H1 (cell line): Measurements from ENCODE around the gene MRAP. TPM values are rescaled to one million over a fixed set of nuclear protein-coding genes. Genes with fewer than 3 reads are reported as not detected.

ENCODE experiments used
- EP300 ChIP-seq, 2 experiments: IDR thresholded peaks; 1 replicate in 1 of 2; 2 replicates in 1 of 2; pipeline ENCODE4 v1.6.1; 2011 to 2012; ENCODE audit warnings: low read depth in 2 of 2, low read length in 2 of 2, mild to moderate bottlenecking in 2 of 2, borderline replicate concordance in 1 of 2, inconsistent platforms in 1 of 2, moderate library complexity in 1 of 2
- polyA plus RNA-seq, 7 experiments: library from polyadenylated mRNA; depleted of rRNA in 3 of 7; stranded (reverse) in 5 of 7; unstranded in 2 of 7; fragments of >200 nt in 5 of 7; fragments of 200-250 nt in 2 of 7; gene quantifications; 1 replicate in 5 of 7; 2 replicates in 1 of 7; 4 replicates in 1 of 7; pipeline versions ENCODE4 v1.2.1 to v1.2.3, GENCODE V29; 2011 to 2013; ENCODE audit warnings: missing spikeins in 2 of 7, mixed read lengths in 2 of 7
- total RNA-seq: library from RNA; stranded (reverse); fragmentation: NEBNext Ultra II Directional; extraction: Animal tissue kit (Norgen Biotek cat#: 25700); gene quantifications from 2 replicates; pipeline ENCODE4 v1.2.1, GENCODE V29; 2021

Gene MRAP
- total and polyA plus RNA-seq, 2 of the 8 experiments (the other 6 are each of a cell fraction or from before 2014, with no cell fraction given): not detected

DNA sequence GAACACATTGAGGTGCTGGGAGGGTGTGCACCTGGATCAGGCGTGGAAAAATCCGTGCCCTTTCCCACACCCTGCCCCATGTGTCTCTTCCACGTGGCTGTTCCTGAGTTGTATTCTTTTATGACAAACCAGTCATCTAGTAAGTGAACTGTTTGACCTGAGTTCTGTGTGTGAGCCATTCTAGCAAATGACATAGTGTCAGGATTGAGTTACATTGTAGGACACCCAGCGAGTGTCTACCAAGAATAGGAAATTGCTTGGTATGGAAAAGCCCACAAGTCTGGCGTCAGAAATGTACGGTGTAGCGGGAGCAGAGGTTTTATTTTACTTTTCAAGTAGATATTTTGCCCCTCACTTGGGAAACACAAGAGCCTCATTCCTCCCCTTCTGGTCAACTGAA lies 1.2 kb upstream of the MRAP start (continued):
- TF ChIP-seq EP300 (IDR thresholded peaks at IDR 0.05; ENCODE audit: borderline replicate concordance in 1 of 2, low read depth in 2 of 2, low read length in 2 of 2): no peak
